Stimulated activated CD4-positive, alpha-beta T cell treated with anti-CD3 and anti-CD28 coated beads, Interleukin-2, amount 100 ng/mL, for 48 hours (primary cell): Measurements from ENCODE around the gene FRG2C.
"Not testable (repeated sequence)": the region's sequence is repeated elsewhere in the genome, so short reads cannot be mapped to it uniquely, and the experiment has no call there.

Experiments
- DNase-seq, 2 donors: peaks; one replicate each; pipeline ENCODE4 v3.0.0-alpha.2; 2020

Gene FRG2C

DNA sequence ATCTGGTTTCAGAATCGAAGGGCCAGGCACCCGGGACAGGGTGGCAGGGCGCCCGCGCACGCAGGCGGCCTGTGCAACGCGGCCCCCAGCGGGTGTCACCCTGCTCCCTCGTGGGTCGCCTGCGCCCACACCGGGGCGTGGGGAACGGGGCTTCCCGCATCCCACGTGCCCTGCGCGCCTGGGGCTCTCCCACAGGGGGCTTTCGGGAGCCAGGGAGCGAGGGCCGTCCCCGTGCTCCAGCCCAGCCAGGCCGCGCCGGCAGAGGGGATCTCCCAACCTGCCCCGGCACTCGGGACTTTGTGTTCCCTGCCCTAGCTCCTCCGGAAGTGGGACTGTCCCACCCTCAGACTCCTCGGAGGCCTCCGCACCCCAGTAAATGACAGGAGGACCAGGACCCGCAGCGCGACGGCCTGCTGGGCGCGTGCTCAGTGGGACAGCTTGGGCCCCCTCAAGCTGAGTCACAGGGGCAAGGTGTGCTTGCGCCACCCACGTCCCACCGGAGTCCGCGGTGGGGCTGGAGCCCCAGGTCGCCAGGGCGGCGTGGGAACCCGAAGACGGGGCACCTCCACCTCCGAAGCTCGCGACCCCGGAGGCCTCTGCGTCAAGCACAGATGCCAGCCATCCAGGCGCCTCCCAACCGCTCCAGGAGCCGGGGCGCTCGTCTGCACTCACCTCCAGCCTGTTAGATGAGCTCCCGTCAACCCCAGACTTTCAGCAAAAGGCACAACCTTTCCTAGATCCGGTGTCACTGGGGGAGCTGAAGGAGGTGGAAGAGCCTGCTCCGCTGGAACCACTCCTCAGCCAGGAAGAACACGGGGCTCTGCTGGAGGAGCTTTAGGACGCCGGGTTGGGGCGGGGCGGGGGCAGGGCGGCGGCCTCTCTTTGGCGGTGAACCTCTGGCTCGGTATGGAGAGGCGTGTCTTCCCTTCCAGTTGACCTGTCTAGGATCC is 5.5 kb downstream of the FRG2C start:
- not testable (repeated sequence) for DNase-seq

DNA sequence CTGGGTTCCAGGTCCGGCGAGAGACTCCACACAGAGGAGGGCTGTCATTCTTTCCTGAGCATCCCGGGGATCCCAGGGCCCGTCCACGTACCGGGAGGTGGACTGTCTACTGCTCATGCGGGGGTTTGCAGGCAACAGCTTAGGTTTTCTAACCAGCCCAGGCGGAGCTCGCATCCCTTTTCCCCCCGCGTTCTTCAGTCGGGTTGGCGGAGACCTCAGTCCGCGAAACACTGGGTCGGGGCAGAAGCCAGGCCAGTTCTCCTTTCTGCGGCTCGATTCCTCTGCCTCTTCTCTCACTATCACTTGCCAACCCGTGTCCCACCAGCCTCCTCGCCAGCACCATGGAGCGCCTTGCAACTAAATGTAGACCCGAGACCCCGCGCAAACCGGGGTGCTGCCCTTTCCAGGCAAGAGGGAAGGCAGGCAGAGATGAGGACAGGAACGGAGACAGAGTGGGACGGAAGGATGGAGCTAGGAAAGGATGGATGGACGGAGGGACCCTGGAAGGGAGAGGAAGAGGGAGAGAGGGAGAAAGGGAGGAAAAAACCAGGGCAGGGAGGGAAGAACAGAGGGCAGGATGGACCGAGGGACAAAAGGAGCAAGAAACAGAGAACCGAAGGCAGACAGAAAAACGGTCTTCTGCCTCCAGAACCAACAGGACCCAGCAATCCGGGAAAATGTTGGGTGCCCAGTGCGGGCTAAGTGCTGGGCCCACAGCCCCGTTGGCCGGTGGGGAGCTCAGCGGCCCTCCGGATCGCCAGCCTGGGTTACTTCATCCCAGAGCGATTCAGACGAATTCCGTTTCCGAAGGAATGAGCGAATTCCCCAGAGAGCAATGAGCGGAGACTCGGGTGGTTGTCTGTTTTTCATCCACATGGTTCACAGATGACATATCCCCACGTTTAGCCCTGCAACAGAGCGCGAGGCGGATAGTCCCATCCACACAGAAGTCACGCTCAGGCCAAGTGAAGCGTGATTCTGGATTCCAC is 6.5 kb downstream of the FRG2C start:
- DNase-seq: not testable (repeated sequence)

DNA sequence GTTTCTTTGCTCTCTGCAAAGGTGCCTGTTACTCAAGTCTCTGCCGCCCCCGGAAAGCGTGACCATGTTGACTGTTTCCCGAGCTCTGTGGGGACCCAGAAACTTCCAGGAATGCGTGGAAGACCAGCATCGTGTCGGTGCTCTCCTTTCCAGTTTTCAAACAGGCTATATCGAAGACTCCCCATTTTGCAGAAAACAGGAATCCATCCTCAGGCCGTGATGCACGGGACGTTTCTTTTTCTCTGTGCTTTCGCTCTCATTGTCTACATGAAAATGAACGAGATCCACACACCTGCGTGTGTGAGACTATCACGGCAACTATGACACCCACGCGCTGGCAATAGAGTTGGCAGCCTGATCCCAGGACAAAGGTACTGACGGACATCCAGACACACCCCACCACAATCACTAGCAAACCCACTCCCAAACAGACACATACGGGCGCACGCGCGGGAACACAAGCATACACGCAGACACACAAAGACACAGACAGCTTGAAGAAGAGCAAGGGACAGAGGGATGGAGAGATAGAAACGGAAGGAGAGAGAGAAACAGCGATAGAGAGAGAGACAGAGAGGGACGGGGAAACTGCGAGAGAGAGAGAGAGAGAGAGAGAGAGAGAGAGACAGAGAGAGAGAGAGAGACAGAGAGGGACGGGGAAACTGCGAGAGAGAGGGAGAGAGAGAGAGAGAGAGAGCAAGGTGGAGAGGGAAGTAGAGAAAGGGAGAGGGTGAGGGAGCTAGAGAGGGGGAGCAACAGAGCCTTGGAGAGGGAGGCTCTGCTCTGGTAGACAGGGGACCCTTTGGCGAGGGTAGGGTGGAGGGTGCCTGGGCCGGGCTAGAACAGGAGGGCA is 7.4 kb downstream of the FRG2C start:
- not testable (repeated sequence) for DNase-seq

DNA sequence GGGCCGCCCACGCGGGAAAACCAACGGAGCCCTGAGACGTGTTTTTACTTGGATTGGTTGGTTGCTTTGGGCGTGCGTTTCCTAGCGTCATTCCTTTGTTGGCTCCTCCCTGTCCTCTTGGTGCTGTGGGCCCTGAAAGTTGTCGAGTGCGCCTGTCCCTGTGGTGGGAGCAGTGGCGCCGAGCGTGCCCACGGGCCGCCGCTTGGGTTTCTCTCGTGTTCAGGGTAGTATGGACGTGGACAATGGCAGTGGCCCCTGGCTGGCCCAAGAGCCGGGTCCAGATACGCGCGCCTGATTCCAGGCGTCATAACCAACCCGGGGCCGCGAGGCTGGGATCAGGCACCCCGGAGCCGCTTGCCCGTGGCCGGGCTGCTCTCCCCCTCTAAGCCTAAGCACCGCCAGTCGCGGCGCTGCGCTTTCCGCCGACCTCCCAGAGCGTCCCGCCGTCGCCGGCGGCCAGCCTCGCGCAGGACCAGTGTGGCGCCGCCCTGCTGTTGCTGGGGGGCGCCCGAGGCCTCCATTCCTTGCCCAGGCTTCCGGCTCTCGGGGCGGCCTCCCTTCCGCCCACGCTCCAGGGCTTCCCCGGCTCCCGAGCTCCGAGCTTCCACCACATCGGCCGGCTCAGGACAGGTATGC is 8.1 kb downstream of the FRG2C start:
- not testable (repeated sequence) for DNase-seq

DNA sequence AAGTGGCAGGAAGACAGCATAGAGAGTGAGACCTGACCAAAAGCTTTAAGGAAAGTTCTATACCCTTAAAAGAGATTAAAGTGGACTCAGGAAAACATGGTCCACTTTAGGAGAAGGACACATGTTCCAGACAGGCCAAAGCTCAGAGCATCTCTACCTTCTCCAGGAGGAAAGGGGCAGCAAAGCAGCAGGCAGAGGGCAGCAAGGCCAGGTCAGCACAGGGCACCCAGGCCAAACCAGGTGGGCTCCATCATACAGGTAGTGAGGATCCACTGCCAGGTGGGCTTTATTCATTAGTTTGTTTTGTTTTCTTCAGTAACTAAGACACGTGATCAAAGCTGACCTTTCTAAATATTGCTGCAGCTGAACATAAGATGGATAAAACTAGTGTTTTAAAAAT is 19.8 kb downstream of the FRG2C start:
- DNase-seq: not testable (repeated sequence)

DNA sequence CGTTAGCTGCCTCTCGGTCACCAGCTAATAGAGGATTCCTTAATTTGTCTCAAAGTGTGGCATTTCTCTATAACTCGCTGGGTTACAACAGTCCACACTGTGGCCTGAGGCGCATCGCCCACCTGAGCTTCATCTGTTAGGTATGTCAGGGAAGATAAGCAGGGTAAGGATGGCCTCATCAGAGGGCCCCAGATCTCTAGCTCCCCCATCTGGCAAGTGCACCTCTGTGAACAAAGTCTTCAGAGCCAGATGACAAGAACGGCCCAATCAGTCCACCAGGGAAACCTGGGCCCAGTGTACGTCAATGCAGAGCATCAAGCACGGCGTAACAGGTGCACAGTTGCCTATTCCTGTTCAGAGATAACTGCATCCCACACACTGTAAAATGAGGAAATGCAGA is 23.2 kb downstream of the FRG2C start:
- DNase-seq: no peak

DNA sequence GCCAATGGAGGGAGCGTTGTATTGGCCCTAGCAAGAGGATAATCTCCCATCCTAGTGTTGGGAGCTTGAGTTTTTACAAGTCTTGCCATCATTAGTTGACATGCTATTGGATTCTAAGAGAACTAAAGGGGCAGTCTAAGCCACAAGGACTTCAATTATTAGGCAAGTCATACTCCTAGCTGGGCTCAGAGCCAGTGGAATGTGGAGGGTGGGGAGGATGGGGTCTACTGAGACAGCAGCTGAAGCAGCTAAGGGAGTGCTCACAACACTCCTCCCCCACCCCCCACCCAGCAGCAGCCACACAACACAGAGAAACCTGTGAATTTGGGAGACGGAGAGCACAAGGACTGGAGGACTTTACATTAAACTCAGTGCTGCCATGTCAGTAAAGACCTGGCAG is 27.9 kb downstream of the FRG2C start:
- no peak for DNase-seq
